NCI-H1417 treated with DMSO at 0.1 percent for 48 hours (cell line): ENCODE measurements around the gene ALOXE3.
"Not testable (repeated sequence)": the region's sequence is repeated elsewhere in the genome, so short reads cannot be mapped to it uniquely, and the experiment has no call there.

Experiments used
- DNase-seq: peaks from one replicate; lab custom pipeline; 2025; lab: John Stamatoyannopoulos, UW

The ALOXE3 gene

DNA sequence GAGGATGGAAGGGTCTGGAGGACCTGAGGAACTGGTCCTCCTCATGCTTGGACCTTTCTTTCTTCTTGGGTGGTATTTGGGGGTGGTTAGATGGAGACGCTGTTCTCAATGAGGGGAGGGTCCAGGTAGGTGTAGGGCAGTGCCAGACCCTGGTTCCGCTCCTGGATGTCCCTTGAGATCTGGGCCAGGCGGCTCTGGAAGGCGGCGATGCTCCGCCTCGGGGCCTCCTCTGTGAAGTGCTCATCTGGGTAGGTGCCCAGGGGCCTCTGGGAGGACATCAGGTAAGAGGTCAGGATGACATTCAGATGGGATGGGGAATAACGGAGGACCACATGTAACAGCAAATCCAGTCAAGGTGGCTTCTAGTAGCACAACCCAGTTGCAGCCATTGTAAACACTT, 21.8 kb downstream of the ALOXE3 start:
- DNase-seq: no peak

DNA sequence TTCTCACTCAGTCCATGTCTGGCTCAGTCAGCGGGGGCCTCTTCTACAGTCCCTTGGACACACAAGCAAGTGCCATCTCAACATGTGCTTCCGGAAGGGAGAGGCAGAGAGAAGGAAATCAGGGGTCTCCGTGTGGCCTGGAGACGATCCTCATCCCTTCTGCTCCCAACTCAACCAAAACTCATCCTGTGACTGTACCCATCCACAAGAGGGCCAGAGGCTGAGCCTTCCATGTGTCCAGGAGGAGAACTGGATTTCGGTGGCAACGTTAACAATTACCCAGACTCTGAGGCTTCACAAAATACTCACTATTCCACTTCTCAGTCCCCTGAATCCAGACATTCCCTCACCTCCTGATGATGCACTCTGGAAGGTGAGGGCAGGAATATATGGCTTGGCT, 23.0 kb downstream of the ALOXE3 start:
- no peak for DNase-seq

- no peak for DNase-seq
Measured at GRCh38 chr17:8091033-8091687, 27.2 kb downstream of the ALOXE3 start.

DNA sequence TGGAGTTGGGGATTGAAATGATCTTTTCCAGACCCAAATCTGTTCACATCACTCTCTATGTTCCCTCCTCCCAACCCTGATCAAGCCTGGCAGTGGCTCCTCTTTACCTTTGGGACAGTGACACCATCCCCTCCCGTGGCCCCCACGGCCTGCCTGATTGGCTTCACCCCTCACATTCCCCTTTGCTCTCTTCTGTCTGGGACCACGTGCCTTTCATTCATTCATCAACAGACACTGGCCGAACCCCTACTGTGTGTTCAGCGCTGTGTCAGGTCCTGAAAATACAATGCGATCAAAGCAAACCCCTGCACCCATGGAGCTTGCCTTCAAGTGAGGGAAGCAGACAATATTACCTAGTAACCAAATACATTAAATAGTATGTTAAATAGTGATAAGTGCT, 28.6 kb downstream of the ALOXE3 start:
- DNase-seq: no peak

DNA sequence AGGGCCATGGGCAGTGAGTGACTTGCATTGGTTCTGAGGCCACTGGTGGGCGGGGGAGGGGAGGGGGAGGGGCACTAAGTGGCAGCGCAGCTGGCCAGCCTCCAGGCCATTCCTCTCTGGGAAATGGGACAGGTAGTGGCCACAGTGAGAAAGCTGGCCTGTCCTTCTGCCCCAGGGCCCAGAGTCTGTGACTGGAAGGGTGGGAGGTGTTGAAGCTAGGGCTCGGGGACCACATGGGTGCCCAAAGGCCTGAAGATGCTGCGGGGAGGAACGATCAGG, 30.4 kb downstream of the ALOXE3 start:
- DNase-seq: no peak

DNA sequence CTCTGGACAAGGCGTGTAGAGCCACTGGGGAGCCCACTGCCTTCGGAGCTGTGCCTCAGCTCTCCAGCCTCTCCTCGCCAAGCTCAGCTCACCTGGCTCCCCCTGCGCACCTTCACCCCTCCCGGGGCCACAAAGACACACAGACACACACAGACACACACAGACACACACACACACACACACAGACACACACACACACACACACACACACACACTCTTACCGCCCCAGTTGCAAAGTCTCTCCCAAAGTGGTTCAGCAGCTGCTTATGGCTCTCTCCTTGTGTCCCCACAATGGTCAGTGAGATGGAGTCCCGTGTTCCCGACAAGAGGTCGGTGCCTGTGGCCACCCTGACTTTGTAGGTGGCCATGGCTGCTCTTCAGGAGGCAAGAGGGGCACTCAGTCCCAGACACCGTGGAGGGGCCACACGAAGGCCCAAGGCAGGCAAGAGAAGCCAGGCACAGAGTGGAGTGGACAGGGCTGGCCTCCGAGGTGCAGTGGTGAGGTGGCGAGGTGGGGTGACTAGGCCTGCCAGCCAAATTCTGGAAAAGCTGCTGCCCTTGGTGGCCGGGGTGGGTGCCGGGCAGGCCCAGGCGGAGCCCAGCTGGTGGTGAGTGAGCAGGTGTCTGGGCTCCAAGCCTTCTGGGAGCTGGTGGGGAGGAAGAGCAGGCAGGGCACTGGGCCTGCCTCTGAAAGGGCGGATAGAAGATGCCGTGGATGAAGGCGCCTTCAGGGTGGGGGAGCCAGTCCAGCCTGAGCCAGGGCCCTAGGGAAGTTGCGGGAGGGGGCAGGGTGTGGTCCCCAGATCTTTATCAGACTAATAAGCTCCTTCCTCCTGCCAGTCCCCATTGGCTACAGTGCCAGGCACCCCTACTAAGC, 31.0 kb downstream of the ALOXE3 start, which contains the start of gene ALOX12B:
ALOX12B (minus strand) TSS at position 642 of the 877 bp plus-strand sequence; CDS start at position 368, 274 bp downstream.
- no peak for DNase-seq

DNA sequence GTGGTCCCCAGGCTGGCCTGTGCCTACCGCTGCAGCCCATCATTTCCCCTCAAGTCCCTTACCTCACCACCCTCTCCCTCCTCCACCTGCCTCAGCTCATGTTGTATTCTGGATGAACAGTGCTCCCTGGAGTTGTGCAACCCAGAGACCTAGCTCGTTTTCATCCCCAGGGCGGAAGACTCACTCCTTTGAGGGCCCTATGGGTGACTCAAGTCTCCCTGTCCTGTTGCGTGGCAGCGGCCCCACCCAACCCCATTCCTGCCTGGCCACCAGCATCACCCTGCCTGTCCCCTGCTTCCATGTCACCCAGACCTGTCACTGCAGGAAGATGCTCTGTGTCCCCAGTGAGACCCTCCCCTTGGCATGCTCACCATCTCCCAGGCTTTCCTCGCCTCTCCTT, 34.1 kb downstream of the ALOXE3 start:
- no peak for DNase-seq

GRCh38 chr17:8082292-8082691, 36.0 kb downstream of the ALOXE3 start:
- no peak for DNase-seq

DNA sequence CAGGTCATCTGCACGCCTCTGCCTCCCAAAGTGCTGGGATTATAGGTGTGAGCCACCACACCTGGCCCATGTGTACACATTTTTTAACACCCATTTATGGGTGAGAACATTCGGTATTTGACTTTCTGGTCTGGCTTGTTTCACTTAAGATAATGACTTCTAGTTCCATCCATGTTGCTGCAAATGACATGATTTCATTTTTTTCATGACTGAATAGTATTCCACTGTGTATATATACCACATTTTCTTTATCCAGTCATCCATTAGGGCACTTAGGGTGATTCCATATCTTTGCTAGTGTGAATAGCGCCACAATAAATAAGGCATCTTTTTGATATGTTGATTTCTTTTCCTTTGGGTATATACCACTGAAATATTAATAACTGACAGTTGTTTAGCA, 36.4 kb downstream of the ALOXE3 start:
- DNase-seq: no peak

DNA sequence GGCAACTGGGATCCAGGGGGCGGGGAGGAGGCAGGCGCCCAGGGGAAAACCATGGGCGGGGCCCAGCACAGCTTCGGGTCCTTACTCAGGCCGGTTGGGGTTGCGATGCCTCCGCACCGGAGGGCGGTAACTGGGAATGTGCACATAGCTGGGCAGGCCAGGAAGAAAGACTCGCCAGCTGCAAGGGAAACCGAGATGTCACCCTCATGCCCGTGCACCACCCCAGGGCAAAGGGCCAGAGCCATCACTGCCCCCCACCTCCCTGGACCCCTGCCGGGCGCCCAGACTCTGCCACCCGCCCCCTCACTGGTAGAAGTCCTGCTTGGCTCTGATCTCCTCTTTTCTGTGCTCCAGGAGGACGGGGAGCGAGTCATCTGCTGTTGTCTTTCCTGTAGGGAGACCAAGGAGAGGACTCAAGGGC, 37.5 kb downstream of the ALOXE3 start:
- no peak for DNase-seq

DNA sequence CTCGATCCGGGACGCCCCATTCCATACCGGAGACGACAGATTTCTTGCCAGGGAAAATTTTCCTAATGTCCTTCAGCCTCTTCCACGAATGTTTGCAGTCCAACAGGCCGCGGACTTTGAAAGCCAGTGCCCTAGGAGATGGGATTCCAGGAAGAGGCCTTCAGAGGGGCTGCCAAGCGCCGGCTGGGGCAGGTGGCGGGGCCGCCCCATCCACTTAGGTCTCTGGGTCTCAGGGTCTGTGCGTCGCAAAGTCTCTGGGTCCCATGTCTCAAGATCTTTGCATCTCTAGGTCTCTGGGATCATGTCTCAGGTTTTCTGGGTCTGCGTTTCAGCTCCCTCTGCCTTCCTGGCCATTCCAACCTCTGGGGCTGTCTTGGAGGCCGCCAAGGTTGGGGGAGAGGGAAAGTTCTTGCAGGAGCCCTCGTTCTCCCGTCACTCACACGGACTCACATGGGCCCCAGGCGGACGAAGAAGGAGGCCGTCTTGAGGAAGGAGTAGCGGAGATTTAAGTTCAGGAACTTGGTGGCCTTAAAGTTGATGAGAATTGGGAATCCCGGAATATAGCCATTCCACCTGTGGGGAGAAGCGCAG, 38.0 kb downstream of the ALOXE3 start:
- DNase-seq: no peak

DNA sequence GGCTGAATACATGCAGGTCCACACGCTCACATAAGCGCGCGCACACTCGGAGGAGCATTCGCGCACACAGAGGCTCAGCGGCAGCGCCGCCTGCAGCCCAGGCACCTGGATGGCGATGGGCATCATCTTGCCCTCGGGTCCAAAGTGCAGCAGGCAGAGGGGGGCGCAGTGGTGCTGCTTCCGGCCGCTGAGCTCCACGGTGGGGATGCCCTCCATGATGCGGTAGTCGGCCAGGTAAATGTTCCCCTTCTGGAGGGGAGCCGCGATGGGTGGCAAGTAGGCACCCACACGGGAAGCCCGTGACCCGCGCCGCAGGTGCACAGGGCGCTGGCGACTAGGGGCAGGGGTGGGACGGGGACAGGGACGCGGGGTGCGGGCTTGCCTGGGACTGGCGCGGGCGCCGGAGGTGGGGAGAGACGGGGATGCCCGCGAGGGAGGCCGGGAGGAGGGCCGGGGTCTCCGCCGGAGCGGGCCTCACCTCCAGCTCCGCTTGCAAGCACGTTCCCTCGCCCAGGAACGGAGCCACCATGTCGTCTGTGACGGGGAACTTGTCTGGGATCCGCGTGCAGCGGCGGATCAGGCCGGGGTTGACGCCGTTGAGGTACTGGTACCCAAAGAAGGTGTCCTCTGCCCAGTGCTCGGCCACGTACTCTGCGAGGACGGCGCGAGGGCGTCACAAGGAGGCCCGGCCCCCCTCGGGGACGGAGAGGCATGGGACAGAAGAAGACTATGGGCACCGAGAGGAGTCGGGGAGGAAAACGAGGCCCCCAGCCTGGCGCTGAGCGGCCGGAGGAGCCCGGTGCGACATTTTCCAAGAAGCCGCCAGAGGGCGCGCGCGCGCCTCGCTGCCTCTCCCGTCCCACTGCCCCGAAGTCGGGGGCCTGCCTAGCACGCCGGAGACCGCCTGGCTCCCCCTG, 38.8 kb downstream of the ALOXE3 start:
- peak; percentile 5 for DNase-seq

DNA sequence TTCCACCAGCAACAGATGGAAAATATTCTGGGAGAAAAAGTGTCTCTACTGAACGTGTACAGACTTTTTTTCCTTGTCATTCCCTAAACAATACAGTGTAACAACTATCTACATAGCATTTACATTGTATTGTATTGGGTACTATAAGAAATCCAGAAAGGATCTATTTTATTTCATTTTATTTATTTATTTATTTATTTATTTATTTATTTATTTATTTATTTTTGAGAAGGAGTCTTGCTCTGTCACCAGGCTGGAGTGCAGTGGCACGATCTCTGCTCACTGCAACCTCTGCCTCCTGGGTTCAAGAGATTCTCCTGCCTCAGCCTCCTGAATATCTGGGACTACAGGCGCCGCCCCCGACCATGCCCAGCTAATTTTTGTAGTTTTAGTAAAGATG, 40.4 kb downstream of the ALOXE3 start:
- DNase-seq: not testable (repeated sequence)

- DNase-seq: no peak
Measured at GRCh38 chr17:8076502-8077266, 41.6 kb downstream of the ALOXE3 start.

GRCh38 chr17:8075574-8076342, 42.6 kb downstream of the ALOXE3 start:
- no peak for DNase-seq

- DNase-seq: no peak
Measured at GRCh38 chr17:8075081-8075480, 43.2 kb downstream of the ALOXE3 start.

DNA sequence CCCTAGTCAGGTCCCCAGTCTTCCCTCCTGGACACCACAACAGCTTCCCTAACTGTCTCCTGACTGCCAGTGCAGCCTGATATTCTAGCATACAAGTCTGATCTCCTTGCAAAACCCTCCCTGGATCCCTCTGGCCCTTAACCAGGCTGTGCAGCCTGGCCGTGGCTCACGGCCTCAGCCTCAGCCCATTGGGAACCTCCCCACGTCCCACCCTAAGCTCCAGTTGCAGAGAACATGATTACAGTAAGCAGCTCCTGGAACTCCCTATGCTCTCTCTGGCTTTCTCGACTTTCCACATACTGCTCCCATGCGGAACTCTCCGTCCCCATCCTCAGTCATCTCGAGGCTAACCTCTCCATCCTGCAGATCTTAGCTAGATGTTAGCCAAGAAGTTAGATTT, 43.8 kb downstream of the ALOXE3 start:
- DNase-seq: no peak

- peak; percentile 6 for DNase-seq
Measured at GRCh38 chr17:8073627-8074484, 44.5 kb downstream of the ALOXE3 start.

DNA sequence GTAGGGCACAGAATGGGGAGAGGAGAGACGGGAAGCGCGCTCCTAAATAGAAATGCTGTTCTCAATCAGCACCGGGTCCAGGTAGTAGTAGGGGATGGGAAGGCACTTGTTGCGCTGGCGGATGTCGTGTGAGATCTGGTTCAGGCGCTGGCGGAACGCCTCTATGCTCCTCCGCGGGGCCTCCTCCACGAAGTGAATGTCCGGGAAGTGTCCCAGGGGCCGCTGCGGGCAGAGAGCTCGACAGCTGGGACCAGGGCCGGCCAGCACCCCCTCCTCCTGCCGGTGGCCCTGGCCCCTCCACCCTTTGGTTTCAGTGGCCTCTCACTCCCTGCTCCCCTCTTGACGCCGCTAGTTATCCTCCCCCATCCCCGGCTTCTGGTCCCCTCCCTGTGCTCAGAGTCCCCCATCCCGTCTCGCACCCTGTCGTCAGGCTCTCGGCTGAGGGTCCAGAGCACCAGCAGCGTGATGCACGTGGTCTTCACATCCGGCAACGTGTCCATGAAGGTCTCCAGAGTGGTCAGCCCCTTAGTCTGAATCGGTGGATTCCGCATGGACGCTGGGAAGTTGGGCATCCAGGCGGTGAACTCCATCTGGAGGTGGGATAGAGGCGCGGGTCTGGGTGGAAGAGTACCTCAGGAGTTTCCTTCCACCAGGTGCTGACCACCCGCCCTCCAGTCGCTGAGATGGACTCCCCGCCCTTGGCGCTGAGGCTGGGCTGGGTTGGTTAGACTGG, 45.4 kb downstream of the ALOXE3 start:
- no peak for DNase-seq
